ENCODE data around the gene OR52I1.

The OR52I1 gene

GRCh38 chr11:4615856-4616444 is 22.1 kb downstream of the OR52I1 start:
- DNase-seq = no peak

GRCh38 chr11:4619514-4619913 is 25.7 kb downstream of the OR52I1 start:
- no peak for DNase-seq

- DNase-seq = peak; percentile 56
These were observed 32.6 kb downstream of the OR52I1 start for GRCh38 chr11:4626207-4627099.

- no peak for DNase-seq
These were observed 42.3 kb downstream of the OR52I1 start for GRCh38 chr11:4636136-4636535.

GRCh38 chr11:4636962-4637661 is 43.3 kb downstream of the OR52I1 start, which contains the start of gene OR51D1:
Gene OR51D1, plus strand, starts transcription at chr11:4637477. Its CDS starts 2,314 bp downstream, at chr11:4639791.
- peak; percentile 3 for DNase-seq

- DNase-seq = no peak
These were observed 43.8 kb downstream of the OR52I1 start for GRCh38 chr11:4637662-4638047.

GRCh38 chr11:4639931-4640330 is 46.1 kb downstream of the OR52I1 start:
- DNase-seq = no peak

- DNase-seq = no peak
These were observed 47.7 kb downstream of the OR52I1 start for GRCh38 chr11:4641501-4641900.

- no peak for DNase-seq
These were observed 48.2 kb downstream of the OR52I1 start for GRCh38 chr11:4642043-4642442.

- DNase-seq = no peak
These were observed 49.2 kb downstream of the OR52I1 start for GRCh38 chr11:4643076-4643475.

GRCh38 chr11:4643682-4644081 is 49.8 kb downstream of the OR52I1 start, which contains the start of gene OR51E1:
Gene OR51E1, plus strand, starts transcription at chr11:4643982. Its CDS starts 8,545 bp downstream, at chr11:4652527.
- DNase-seq = no peak

GRCh38 chr11:4644233-4644632 is 50.4 kb downstream of the OR52I1 start:
- DNase-seq = no peak

Measured in NCI-H1694 (cell line).